ENCODE measurements around the gene ATP13A1. TPM values are rescaled to one million over a fixed set of nuclear protein-coding genes. Genes with fewer than 3 reads are reported as not detected.

Gene ATP13A1
- total RNA-seq, 1 donor from 2014 or later, result 92.7 TPM

DNA sequence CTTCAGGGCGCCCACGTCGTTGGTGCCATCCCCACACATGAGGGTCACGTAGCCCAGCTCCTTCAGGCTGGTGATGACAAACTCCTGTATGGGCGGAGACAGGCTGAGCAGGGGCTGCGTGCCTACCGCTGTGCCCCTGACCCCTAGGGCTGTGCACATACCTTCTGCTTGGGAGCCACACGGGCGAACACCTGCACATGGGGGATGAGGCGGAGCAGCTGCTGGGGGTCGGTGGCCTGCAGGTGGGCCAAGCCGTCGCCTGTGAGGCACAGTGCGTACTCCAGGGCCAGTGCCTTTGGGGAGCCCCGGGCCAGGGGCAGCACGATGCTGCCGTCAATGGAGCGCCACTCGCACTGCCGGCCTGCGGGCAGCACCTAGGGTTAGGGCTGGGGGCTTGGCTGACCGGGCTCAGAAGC lies 13.9 kb downstream of the ATP13A1 start:
- TF ChIP-seq, protein P1, sequence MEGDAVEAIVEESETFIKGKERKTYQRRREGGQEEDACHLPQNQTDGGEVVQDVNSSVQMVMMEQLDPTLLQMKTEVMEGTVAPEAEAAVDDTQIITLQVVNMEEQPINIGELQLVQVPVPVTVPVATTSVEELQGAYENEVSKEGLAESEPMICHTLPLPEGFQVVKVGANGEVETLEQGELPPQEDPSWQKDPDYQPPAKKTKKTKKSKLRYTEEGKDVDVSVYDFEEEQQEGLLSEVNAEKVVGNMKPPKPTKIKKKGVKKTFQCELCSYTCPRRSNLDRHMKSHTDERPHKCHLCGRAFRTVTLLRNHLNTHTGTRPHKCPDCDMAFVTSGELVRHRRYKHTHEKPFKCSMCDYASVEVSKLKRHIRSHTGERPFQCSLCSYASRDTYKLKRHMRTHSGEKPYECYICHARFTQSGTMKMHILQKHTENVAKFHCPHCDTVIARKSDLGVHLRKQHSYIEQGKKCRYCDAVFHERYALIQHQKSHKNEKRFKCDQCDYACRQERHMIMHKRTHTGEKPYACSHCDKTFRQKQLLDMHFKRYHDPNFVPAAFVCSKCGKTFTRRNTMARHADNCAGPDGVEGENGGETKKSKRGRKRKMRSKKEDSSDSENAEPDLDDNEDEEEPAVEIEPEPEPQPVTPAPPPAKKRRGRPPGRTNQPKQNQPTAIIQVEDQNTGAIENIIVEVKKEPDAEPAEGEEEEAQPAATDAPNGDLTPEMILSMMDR (IDR thresholded peaks at IDR 0.05; ENCODE audit: partially characterized antibody, unreplicated experiment), result no peak
- no peak for DNase-seq
- H3K36me3 Mint-ChIP-seq (ENCODE audit: unreplicated experiment), result no peaks in the 10 kb centered on the region
- no peak overlapping the region for H3K27ac Mint-ChIP-seq (ENCODE audit: unreplicated experiment)
- H3K4me1 Mint-ChIP-seq (ENCODE audit: low read depth, unreplicated experiment), result peaks cover 1% of the 10 kb centered on the region
- H3K4me3 Mint-ChIP-seq (ENCODE audit: unreplicated experiment), result no peak overlapping the region
- H3K9me3 Mint-ChIP-seq (ENCODE audit: unreplicated experiment), result peaks cover 8% of the 10 kb centered on the region
- peaks cover 4% of the 10 kb centered on the region for H3K27me3 Mint-ChIP-seq (ENCODE audit: unreplicated experiment)

GRCh38 chr19:19649155-19649554 lies 14.3 kb downstream of the ATP13A1 start:
- peaks cover 2% of the 10 kb centered on the region for H3K4me1 Mint-ChIP-seq (ENCODE audit: low read depth, unreplicated experiment)
- H3K27me3 Mint-ChIP-seq (ENCODE audit: unreplicated experiment), result peaks cover 4% of the 10 kb centered on the region
- TF ChIP-seq, protein P1 (IDR thresholded peaks at IDR 0.05; ENCODE audit: partially characterized antibody, unreplicated experiment), result no peak
- DNase-seq, result no peak
- no peak overlapping the region for H3K27ac Mint-ChIP-seq (ENCODE audit: unreplicated experiment)
- H3K36me3 Mint-ChIP-seq (ENCODE audit: unreplicated experiment), result no peaks in the 10 kb centered on the region
- H3K9me3 Mint-ChIP-seq (ENCODE audit: unreplicated experiment), result peaks cover 8% of the 10 kb centered on the region
- no peak overlapping the region for H3K4me3 Mint-ChIP-seq (ENCODE audit: unreplicated experiment)

DNA sequence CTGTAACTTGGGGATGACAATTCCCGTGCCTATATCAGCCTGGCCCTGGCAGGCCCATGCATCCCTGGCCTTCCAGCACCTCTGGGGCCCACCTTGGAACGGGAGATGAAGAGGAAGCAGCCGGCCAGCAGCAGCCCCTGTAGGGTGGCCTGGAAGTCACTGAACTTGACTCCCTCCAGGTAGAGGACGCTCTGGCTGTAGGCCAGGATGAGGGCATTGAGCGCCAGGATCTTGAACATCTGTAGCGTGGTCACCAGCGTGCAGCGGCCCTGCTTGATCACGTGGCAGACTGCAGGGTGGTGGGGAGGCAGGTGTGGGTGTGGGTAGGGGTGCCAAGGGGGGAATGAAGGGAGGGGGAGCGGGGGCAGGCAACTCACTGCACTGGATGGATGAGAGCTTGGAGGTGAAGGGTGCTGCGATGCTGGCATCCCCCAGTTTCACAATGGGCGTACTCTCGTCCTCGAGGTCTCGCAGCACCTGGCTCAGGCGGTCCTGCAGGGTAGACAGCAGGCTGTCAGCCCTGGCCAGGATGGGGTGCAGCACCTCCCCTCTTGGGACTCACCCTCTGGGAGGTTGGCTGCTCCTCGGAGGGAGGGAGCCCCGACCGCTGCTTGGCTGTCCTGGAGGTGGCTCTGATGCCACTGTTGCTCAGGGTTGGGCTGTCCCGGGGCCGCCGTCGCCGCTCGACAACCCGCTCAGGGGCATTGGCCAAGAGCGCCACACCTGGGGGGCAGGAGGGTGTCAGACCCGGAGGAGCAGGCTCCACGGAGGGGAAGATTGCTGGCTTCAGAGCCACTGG lies 16.2 kb downstream of the ATP13A1 start:
- Mint-ChIP-seq H3K36me3 (ENCODE audit: unreplicated experiment) (no peaks in the 10 kb centered on the region), H3K27ac (ENCODE audit: unreplicated experiment) (no peak overlapping the region), H3K4me1 (ENCODE audit: low read depth, unreplicated experiment) (peaks cover 9% of the 10 kb centered on the region), H3K4me3 (ENCODE audit: unreplicated experiment) (no peak overlapping the region), H3K9me3 (ENCODE audit: unreplicated experiment) (peaks cover 16% of the 10 kb centered on the region), H3K27me3 (ENCODE audit: unreplicated experiment) (peaks cover 11% of the 10 kb centered on the region)
- TF ChIP-seq, protein P1 (IDR thresholded peaks at IDR 0.05; ENCODE audit: partially characterized antibody, unreplicated experiment), result no peak
- no peak for DNase-seq

- TF ChIP-seq, protein P1 (IDR thresholded peaks at IDR 0.05; ENCODE audit: partially characterized antibody, unreplicated experiment), result no peak
Measured at GRCh38 chr19:19645233-19645870, 18.1 kb downstream of the ATP13A1 start.

DNA sequence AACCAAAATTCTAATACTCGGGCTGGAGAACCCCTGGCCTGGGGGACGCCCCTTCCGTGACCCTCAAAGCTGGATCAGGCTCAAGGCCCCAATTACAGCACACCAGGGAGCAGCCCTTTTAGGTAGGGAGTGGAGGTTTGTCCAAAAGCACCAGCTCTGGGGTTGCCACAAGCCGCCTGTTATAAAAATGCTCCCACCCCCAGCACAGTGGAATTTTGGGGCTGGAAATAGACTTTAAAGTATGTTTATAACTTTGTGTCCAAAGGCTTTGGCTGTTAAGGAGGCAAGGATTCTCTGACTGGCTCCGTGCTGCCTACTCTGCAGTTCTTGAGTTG lies 19.5 kb downstream of the ATP13A1 start:
- no peak for DNase-seq
- H3K36me3 Mint-ChIP-seq (ENCODE audit: unreplicated experiment), result no peaks in the 10 kb centered on the region
- H3K9me3 Mint-ChIP-seq (ENCODE audit: unreplicated experiment), result peaks cover 26% of the 10 kb centered on the region
- peak overlapping the region; percentile 100 for H3K27ac Mint-ChIP-seq (ENCODE audit: unreplicated experiment)
- H3K4me1 Mint-ChIP-seq (ENCODE audit: low read depth, unreplicated experiment), result peaks cover 13% of the 10 kb centered on the region
- peak overlapping the region; percentile 95 for H3K4me3 Mint-ChIP-seq (ENCODE audit: unreplicated experiment)
- H3K27me3 Mint-ChIP-seq (ENCODE audit: unreplicated experiment), result peaks cover 13% of the 10 kb centered on the region
- TF ChIP-seq, protein P1 (IDR thresholded peaks at IDR 0.05; ENCODE audit: partially characterized antibody, unreplicated experiment), result peak; percentile 67

More at GRCh38 chr19:19645233-19645870, 18.1 kb downstream of the ATP13A1 start:
- Mint-ChIP-seq H3K27ac (ENCODE audit: unreplicated experiment) (no peak overlapping the region), H3K4me3 (ENCODE audit: unreplicated experiment) (no peak overlapping the region), H3K27me3 (ENCODE audit: unreplicated experiment) (peaks cover 13% of the 10 kb centered on the region), H3K4me1 (ENCODE audit: low read depth, unreplicated experiment) (peaks cover 13% of the 10 kb centered on the region), H3K36me3 (ENCODE audit: unreplicated experiment) (no peaks in the 10 kb centered on the region), H3K9me3 (ENCODE audit: unreplicated experiment) (peaks cover 23% of the 10 kb centered on the region)
- DNase-seq, result no peak

Measured in glutamatergic neuron (in vitro differentiated cells).